CD1c-positive myeloid dendritic cell (primary cell): ENCODE data around the gene RPL9.
"Not testable (repeated sequence)": the region's sequence is repeated elsewhere in the genome, so short reads cannot be mapped to it uniquely, and the experiment has no call there.

Source experiments
- DNase-seq: peaks from one replicate; pipeline ENCODE4 v3.0.0-alpha.2; 2016; ENCODE audit errors: extremely low spot score

RPL9 gene

DNA sequence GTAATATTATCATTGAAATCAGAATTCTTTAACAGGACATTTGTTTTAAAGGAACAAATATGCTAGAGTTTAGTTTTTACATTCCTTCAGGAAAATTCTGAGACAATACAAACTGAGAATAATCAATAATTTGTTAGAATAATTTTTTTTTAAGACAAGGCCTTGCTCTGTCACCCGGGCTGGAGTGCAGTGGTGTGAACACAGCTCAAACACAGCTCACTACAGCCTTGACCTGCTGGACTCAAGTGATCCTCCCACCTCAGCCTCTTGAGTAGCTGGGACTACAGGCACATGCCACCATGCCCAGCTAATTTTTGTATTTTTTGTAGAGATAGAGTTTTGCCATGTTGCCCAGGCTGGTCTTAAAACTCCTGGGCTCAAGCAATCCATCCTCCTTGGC, 33.4 kb downstream of the RPL9 start:
- not testable (repeated sequence) for DNase-seq

DNA sequence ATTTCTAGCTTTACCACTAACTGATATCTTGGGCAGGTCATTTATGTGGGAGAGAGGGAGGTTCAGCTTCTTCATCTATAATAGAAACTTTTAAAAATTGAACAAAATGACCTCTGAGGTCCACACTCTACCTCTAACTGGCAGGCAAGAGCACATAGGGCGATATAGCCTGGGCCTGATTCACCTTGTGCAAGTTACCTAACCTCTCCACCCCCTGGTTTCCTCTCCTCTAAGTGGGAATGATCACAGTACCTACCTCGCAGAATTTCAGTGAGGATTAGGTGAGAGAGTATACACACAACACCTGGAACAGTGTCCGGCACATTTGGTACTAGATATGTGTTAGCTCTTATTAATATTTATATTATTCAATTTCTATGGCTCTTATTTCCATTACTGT, 36.5 kb downstream of the RPL9 start:
- no peak for DNase-seq

DNA sequence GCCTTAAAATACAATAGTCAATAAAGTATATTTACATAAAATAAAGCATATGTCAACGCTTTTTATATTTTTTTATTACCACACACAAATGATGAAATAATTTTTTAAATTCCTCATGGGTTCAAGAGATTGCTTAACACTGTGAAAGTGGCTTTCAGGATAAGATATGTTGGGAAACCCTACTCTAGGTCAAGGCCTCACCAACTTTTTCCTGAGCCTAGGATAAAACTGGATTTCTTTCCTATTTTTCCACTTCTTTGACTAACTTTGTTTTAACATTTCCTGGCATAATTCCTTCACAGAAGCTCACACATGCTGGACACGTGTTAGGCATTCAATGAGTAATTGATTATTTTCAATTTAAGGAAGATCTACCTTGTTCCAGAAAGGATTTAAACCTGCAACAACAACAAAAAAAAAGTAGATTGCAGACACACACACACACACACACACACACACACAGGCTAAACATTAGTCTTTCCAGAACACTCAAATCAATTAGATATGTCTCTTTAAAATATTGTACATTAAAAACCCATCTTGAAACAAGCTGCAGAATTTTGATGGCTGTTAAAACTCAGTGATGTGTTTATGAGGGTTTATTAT, 42.9 kb downstream of the RPL9 start:
- no peak for DNase-seq

DNA sequence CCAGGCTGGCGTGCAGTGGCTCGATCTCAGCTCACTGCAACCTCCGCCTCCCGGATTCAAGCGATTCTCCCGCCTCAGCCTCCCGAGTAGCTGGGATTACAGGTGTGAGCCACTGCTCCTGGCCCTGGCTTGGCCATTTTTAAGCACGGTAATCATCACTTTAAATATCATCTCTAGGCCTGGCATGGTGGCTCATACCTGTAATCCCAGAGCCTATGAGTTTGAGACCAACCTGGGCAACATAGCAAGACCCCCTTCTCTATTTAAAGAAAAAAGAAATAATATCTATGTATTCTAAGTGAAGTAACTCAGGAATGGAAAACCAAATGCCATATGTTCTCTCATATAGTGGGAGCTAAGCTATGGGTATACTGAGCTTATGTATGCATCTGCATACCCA, 47.2 kb downstream of the RPL9 start:
- DNase-seq: not testable (repeated sequence)

DNA sequence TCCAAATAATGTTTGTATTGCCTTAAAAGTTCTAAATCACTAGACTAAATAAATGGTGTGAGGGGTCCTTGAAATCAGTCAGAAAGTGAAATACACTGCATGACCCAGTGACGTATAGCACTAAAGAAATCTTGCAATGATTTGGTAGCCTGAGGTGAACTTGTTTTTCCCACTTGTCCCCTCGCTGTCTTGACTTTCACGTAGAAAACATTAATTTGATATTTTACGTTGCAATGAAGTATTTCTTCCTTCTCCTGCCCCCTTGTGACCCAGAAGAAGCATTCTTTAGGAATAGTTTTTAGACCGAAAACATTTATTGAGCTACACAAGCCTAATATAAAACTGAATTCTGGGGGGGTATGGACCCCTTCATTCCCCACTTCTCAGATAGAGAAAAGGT, 48.3 kb downstream of the RPL9 start:
- DNase-seq: no peak

DNA sequence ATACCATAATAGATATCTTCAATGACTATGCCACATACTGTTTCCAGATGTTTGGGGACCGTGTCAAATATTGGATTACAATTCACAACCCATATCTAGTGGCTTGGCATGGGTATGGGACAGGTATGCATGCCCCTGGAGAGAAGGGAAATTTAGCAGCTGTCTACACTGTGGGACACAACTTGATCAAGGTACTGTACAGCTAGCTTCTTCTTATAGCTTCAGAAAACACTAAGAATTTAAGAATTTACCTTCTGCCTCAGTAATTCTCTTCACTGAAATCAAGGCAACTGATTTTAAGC, 51.2 kb downstream of the RPL9 start:
- no peak for DNase-seq

DNA sequence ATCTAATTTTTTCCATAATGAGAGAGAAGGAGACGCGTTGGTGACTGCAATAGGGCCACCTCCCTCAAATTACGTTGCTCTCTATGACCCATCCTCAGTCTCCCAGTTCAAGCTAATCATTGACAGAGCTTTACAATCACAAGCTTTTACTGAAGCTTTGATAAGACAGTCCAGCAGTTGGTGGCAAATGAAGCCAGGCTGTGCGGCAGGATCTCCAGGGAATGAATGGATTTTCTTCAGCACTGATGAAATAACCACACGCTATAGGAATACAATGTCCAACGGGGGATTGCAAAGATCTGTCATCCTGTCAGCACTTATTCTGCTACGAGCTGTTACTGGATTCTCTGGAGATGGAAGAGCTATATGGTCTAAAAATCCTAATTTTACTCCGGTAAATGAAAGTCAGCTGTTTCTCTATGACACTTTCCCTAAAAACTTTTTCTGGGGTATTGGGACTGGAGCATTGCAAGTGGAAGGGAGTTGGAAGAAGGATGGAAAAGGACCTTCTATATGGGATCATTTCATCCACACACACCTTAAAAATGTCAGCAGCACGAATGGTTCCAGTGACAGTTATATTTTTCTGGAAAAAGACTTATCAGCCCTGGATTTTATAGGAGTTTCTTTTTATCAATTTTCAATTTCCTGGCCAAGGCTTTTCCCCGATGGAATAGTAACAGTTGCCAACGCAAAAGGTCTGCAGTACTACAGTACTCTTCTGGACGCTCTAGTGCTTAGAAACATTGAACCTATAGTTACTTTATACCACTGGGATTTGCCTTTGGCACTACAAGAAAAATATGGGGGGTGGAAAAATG, 51.7 kb downstream of the RPL9 start, which contains the start of gene KLB:
TSS of gene KLB (plus strand) at position 168 of the 821 bp plus-strand sequence. CDS start at position 188, 20 bp downstream.
- DNase-seq: no peak
